GM23248 (cell line): ENCODE data around the gene STON2.

Source experiments
- EZH2 ChIP-seq: fragments of 200-600 bp; sonication (generic); IDR thresholded peaks from 2 replicates; pipeline ENCODE4 v1.6.1; 2018; ENCODE audit warnings: antibody characterized with exemption, mild to moderate bottlenecking; ENCODE audit not compliant: insufficient read depth, poor library complexity, severe bottlenecking
- EZH2phosphoT487 ChIP-seq: fragments of 200-600 bp; sonication (generic); IDR thresholded peaks from 2 replicates; pipeline ENCODE4 v1.6.1; 2018; ENCODE audit warnings: antibody characterized with exemption, moderate library complexity, mild to moderate bottlenecking, low read depth; ENCODE audit not compliant: insufficient read depth

GRCh38 chr14:81234278-81234677 is 165.8 kb downstream of the STON2 start:
- TF ChIP-seq EZH2: no peak
- no peak for TF ChIP-seq EZH2phosphoT487
